Hindlimb muscle (tissue), 1 donor: ENCODE measurements around the gene SUOX. TPM values are rescaled to one million over a fixed set of nuclear protein-coding genes. Genes with fewer than 3 reads are reported as not detected.
"Not testable (repeated sequence)": the region's sequence is repeated elsewhere in the genome, so short reads cannot be mapped to it uniquely, and the experiment has no call there.

ENCODE experiments used
- DNase-seq: peaks from one replicate; pipeline ENCODE4 v3.0.0-alpha.2; 2013
- polyA plus RNA-seq: library from polyadenylated mRNA; unstranded; fragments of 120-200 nt; gene quantifications from one replicate; pipeline ENCODE4 v1.2.1, GENCODE V29; 2013; ENCODE audit not compliant: insufficient read length

The SUOX gene
- polyA plus RNA-seq, 1 donor: 14.6 TPM

- no peak for DNase-seq
These were observed 13.7 kb upstream of the SUOX start for GRCh38 chr12:55983232-55983842.

- no peak for DNase-seq
These were observed 12.2 kb upstream of the SUOX start for GRCh38 chr12:55984861-55985260.

- no peak for DNase-seq
These were observed 11.7 kb upstream of the SUOX start for GRCh38 chr12:55985341-55985740.

GRCh38 chr12:55985976-55986375 lies 11.1 kb upstream of the SUOX start:
- not testable (repeated sequence) for DNase-seq

GRCh38 chr12:55991110-55991509 lies 6.0 kb upstream of the SUOX start:
- DNase-seq: no peak

DNA sequence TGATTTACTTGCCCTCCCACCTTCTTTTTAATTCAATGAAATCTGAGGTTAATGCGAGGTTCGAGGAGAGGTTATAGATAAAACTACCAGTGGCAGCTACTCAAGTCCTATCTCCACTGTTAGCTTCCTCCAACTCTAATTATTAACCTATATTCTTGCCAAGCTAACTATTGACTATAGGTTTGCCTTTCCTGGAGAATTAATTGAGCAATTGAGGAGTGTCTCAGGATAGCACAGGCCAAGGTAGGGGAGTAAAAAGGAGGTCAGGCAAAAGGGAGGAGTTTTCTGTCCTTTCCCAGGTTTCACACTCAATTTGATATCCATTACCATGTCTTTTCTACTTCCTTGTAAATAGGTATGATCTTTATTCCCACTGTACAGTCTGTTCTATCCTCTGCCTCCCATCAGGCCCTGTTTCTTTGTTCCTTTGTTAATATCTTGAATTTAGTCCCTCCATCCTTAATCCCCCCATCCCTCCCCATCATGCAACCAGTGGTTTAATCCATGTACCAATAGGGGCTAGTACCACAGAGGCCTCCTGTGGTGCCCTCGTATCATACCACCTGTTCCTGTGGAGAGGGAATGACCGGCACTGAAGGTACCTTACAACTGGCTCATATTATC lies 3.7 kb upstream of the SUOX start:
- no peak for DNase-seq

- no peak for DNase-seq
These were observed 1.7 kb upstream of the SUOX start for GRCh38 chr12:55995366-55995765.

- DNase-seq: peak; percentile 70
These were observed 818 bp upstream of the SUOX start for GRCh38 chr12:55996201-55996714.

- no peak for DNase-seq
These were observed 421 bp downstream of the SUOX start for GRCh38 chr12:55997535-55997859.

DNA sequence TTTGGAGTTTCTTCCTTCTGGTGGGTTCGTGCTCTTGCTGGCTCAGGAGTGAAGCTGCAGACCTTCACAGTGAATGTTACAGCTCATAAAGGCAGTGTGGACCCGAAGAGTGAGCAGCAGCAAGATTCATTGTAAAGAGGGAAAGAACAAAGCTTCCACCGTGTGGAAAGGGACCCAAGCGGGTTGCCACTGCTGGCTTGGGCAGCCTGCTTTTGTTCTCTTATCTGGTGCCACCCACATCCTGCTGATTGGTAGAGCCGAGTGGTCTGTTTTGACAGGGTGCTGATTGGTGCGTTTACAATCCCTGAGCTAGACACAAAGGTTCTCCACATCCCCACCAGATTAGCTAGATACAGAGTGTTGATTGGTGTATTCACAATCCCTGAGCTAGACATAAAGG lies 2.4 kb downstream of the SUOX start:
- not testable (repeated sequence) for DNase-seq

DNA sequence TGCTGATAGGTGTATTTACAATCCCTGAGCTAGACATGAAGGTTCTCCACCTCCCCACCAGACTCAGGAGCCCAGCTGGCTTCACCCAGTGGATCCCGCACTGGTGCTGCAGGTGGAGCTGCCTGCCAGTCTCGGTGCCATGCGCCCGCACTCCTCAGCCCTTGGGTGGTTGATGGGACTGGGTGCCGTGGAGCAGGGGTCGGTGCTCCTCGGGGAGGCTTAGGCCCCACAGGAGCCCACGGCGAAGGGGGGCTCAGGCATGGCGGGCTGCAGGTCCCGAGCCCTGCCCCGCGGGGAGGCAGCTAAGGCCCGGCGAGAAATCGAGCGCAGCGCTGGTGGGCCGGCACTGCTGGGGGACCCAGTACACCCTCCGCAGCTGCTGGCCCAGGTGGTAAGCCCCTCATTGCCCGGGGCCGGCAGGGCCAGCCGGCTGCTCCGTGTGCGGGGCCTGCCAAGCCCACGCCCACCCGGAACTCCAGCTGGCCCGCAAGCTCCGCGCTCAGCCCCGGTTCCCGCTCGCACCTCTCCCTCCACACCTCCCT lies 3.0 kb downstream of the SUOX start:
- DNase-seq: not testable (repeated sequence)

- DNase-seq: no peak
These were observed 4.5 kb downstream of the SUOX start for GRCh38 chr12:56001487-56002100.

- not testable (repeated sequence) for DNase-seq
These were observed 6.3 kb downstream of the SUOX start for GRCh38 chr12:56003376-56003775.

GRCh38 chr12:56004211-56004610 lies 7.1 kb downstream of the SUOX start:
- DNase-seq: no peak

GRCh38 chr12:56007564-56008559 lies 10.8 kb downstream of the SUOX start:
- peak; percentile 29 for DNase-seq

- no peak for DNase-seq
These were observed 13.1 kb downstream of the SUOX start for GRCh38 chr12:56010111-56010570.

DNA sequence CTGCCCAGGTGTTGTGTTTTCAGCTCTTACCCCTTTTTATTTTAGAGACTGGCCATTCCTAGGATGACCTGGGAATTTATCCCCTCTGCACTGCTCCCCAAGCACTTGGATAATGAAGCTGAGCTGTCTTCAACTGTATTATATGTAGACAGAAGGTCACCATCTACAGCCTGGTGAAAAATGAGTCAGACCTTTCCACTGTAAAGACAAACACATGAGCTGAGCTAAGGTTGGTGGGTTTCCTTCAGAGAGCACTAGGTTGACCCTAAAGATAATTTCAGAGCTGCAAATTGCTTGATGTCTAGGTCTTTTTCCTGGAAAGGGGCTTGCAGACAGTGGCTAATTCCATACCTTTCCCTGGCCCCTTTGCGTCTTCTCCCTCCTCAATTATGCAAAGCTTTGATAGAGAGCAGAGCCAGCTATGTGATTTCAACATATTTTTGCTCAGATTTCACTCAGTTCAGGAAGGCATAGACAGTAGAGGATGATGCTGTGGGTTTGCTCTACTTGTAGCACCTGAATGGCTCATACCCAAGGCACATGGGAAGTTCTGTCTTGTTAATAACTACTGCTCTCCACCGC lies 14.5 kb downstream of the SUOX start:
- no peak for DNase-seq

DNA sequence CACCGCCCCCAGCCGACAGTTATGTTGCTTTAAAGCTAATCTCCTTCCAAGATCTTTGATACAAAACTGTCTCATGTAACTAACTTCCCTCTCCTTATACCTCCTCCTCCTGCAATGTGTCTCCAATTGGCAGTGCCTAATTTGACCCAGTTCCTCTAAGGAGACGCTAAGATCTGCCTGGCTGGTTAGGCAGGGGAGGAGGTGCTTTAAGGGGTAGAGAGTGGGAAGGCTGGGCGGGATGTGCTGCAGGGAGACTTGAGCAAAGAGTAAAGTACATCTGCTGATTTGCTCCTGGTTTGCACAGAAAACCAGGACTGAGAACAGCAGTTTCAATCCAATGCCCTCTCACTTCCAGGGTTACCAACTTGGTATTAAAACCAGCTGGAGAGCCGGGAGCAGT lies 16.4 kb downstream of the SUOX start:
- no peak for DNase-seq

DNA sequence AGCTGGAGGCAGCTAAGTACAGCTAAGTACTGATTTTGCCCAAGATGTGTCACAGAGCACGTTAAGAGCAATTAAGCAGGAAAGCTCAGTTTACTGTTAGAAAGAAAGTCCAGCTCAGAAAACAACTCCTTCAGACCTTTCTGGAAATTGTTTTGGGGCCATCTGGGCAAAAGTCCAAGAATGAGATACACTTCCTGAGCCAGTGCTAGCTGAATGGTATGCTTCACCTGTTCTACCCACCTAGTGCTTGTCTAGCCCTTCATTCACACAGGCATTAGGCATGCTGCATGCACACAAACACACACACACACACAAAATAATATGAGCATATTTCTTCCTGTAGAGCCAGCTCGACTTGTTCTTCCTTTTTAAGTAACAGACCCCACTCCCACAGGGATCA lies 17.1 kb downstream of the SUOX start:
- no peak for DNase-seq

DNA sequence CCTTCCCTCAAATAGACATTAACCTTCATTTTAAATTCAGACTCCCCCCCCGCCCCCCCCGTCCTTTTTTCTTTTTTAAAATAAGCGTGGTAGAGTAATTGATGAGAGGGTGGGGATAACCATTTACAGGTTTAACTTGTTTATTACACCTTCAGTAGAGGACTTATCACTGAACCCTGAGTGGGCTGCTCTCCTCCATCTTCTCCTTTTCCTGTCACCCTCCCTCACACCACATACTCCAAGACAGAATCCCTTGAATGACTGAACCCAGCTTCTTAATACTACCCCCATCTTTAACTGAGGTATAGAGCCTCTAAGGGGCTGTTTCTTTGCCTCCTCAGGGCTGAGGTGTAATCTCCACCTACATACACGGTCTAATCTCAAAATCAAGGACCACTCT lies 20.1 kb downstream of the SUOX start:
- DNase-seq: no peak

- DNase-seq: no peak
These were observed 21.3 kb downstream of the SUOX start for GRCh38 chr12:56018356-56018755.
